A204.1 (cell line): Measurements from ENCODE around the gene CPA5.

Experiments
- FAIRE-seq: peaks from 2 replicates; lab custom pipeline; 2012; peaks lifted over from hg19 to GRCh38; lab: Jason Lieb, UNC

The CPA5 gene

DNA sequence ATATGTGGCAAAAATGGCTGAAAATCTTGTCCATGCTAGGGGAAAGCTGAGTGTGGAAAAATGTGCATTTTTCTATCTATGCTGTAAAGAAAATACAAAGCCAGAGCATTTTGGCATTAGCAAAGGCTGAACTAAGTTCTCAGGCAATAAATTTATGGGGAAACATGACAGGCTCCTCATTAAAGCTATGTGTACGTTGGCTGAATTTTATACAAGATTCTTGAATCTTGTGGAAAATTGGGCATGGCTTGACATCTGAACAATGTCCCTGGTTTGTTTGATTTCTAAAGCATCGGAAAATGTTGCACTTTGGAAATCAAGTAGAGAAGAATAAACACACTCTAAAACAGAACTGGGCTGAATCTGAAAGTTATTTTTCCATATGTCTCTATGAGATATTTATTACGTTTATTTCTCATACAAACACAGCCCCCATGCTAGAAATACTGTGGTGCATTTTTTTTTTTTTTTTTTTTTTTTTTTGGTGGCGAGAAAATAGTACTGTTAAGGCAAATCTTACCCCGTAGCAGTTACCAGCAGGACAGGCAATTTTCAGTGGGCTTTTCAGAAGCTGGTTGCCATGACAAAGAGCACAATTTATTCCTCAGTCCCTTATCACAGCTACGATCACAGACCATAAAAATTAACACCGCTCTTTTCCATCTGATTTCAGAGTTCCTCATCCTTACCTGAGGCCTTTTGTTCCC is 52.6 kb downstream of the CPA5 start:
- FAIRE-seq, result no peak

DNA sequence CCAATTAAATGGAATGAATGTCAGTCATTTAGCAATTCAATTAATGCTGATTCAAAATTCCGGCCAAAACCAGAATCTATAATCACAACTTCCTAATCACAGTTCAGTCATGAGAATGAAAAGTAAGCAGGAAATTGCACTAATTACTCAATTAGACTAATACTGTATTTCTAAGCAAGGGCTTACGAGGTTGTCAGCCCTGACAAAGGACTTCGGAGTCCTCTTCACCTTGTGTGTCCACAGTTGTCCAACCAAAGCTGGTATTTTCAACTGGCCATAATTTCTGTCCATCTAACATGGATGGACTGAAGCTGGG is 53.1 kb downstream of the CPA5 start:
- no peak for FAIRE-seq

DNA sequence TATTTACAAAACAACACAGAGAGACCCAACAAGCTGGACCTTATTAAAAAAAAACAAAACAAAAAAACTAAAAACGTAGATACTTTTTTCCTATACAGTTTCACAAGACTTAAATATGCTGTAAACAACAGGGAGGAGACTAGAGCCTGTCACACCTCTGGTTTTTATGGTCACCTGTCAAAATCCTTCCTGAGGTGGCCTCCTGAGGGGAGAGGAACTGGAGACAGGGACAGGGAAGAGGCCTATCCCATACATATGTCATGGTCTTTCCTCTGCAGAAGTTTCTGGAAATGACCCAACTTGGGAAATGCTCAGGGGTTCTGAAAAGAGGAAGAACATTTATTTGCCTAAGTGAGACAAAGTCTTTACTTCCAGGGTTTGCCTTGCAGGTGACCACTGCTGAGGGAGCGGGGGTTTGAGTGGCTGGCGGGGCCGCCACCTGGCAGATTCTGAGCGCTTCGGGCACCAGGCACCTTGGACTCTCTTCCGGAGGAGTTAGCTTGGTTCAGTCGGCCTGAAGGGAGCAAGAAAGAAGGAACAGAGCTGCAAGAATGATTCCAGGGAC is 54.0 kb downstream of the CPA5 start:
- FAIRE-seq, result no peak

DNA sequence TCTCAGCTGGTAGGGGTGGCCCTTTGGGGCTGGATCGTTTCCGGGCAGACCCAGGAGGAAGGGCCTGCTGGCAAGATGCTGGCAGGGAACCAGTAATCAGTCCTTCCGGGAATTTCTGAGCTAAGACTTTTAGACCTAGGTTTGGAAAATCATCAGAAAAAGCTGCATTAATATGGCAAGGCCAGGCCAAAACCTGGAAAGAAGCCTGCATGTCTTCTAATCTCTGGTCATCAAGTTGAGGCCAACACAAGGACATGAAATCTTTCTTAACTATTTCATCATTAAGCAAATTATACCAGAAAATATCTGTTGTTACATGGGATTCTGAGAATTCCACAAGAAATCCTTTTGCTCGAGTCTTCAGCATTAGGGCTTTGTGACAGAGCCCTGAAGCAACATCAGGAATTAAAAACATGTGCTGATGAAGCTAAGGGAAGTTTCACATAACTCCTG is 55.5 kb downstream of the CPA5 start:
- no peak for FAIRE-seq

DNA sequence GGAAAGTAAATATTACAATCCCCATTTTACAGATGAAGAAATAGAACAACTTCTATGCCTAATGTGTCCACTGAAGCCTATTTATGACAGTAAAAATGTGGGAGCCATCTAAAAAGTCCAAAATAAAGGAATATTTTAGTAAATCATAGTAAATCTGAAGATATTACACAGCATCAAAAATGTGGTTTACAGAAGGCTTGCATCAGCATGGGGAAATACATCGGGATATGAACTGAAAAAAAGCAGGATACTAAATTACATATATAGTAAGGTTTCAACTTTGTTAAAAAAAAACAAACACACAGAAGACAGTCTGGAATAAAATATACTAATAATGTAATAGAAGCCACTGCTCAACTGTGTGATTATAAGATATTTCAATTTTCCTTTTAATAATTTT is 56.5 kb downstream of the CPA5 start:
- peak; percentile 70 for FAIRE-seq

DNA sequence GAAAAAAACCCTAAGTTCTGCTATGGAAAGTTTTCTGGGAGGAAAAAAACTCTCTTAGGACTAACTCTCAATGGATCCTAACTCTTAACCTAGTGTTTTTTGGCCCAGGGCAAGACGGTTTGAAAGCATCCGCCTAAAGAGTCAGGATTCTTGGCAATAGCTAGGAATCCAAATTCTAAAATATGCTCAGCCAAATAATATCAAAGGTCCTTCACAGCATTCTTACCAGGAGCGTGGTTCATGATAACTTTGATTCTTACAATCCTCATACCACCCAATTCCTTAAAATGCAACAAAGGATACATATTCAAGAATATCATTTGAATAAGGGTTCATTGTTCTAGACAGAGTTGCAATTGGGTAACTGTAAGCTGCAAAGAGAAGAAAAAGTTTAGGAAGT is 57.0 kb downstream of the CPA5 start:
- FAIRE-seq, result no peak

DNA sequence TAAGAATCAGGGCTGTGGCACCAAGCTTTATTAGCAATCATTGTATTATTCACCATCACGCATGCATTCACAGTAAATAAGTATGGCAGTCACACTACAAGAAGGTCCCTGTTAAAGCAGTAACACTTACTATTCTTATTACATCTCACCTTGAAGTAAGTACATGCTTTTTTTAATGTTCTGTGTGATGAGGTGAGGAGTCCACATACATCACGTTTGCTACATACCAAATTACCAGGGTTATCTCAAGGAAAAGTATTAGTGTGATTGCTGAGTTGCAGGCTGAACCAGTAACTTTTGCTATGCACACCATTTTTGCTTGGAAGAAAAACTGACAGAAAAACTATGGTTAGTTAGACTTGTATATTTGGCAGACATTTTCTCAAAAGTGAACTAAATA is 60.4 kb downstream of the CPA5 start:
- no peak for FAIRE-seq

DNA sequence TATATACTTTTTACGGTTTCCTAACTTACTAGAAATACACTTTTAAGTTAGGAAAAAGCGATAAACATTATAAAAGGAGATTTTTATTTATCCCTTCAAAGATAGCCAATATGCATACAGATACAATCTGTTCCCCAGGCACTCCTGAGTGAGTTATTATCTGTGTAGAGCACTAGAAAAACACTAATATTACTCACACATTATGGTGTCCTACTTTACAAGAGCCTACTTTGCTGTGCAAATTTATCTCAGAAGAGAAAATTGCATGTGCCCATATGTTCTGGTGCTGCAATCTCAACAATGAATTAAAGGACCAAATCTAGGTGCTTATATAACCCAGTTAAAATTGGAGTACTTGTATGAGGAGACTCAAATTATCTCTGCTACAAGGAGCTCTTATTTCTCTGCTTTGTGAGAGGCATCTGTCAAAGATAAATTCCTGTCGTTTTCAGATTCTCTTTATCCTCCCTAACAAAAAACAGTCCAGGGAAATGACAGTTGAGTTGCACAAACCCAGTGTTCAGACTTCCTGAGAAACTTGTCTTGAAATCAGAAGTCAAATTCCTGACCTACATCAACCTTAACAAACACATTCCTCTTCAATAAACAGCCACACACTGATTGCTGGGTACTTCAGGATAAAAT is 64.6 kb downstream of the CPA5 start:
- FAIRE-seq, result no peak

DNA sequence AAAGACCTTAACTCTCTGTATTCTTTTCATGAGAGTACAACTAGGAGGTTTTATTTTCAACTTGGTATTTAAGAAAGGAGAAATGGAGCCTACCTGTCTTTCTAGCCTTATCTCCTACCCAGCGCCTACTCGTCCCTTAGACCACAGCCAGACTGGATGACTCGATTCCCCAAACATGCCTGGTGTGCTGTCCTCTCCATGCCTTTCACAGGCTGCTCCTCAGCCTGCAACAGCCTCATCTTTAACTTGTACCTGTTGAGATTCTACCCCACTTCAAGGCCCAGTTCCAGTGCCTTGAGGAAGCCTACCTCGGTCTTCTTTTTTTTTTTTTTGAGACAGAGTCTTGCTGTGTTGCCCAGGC is 65.1 kb downstream of the CPA5 start:
- FAIRE-seq, result no peak

DNA sequence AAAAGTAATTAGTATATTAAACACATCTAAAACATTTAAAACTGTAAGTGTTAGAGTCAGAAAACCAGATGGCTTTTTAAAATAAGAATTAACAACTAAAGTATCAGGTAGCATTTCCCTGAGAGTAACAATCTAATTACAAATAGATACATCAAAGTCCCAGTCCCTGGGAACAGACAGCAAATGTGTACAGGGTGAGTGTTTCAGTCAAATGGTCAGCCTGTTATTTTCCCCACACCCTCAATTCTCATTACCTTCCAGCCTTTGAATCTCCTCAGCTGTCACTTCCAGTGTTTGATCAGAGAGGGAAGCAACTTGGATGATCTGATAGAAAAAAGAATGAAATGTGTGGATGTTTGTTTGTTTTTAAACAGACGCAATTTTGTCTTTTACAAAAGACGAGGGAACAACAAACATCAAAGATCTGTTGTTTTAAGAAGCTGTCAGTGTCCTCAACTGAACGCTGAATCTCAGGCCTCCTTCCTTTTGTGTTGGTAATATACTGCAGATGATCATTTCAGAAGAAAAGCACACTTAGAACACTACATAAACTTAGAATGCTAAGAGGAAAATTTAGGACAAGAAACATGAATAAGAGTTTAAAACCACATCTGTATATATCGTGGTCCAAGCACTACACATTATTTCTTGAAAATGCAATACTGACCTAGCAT is 66.4 kb downstream of the CPA5 start:
- FAIRE-seq, result no peak

DNA sequence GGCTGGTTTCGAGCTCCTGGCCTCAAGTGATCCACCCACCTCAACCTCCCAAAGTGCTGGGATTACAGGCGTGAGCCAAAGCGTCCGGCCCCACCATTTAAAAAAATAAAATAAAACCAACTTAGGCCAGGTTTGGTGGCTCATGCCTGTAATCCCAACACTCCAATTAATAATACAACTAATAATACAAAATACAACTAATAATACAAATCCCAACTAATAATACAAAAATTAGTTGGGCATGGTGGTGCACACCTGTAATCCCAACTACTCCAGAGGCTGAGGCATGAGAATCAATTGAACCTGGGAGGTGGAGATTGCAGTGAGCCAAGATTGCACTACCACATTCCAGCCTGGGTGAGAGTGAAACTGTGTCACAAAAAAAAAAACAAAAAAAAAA is 68.6 kb downstream of the CPA5 start:
- no peak for FAIRE-seq

DNA sequence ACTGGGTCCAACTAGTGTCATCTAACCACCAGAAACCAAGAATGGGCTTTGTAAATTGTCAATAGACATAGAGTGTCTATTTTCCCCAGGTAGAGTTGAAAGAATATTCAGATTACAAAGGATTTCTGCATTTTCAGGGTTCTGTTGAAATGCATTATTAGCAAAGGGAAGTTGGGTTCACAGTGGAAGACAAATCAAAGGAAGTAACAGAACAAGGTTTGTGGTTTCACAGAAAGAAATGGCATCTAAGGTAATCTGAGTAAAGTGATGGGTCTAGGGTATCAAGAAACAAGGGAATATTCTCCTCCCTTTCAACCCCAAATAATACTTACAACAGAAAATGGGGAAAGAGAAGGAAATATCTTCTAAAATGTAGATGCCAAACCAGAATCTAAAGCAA is 70.4 kb downstream of the CPA5 start:
- FAIRE-seq, result no peak

DNA sequence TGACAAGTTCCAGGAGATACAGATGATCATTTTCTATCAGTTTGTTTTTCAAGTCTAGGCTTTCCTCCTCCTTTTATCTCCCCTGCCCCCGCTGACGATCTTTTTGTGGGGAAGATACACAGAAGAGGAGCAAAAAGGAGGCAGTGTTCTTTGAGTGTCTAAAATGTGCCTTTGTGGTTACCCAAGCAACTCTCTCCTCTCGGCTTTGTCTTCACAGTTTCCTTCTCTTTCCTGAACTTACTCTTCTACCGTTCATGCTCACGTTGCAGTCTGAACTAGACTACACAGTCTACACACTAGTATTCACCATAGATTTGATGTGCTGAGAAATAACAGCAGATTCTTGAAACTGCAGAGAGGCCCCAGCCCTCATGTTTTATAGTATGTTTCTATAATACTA is 72.6 kb downstream of the CPA5 start:
- FAIRE-seq, result no peak

DNA sequence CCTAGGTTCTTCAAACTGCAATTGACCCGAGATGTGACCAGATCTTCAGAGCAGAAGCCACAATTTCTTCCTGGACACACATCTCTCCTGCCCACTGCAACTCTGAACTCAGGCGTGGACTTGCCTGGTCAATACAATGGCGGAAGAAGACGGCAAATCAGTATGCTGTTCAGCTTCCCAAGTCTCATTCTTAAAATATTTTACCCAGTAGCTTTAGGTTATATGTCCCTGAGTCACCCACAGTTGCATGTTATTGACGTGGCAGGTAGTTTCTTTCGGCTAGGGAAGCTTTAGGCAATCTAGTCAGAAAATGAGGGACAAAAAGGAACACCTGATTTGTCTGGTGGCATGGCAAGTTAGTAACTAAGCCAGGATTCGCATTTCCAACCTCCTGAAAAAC is 73.7 kb downstream of the CPA5 start:
- no peak for FAIRE-seq
